Vagina (tissue), 2 donors: ENCODE results near the gene PSKH1.

Source experiments
- POLR2A ChIP-seq, 2 donors: fragments of 450-650 bp; IDR thresholded peaks; one replicate each; pipeline ENCODE4 v1.6.1; 2017; ENCODE audit warnings: antibody characterized with exemption in 2 of 2, mild to moderate bottlenecking in 2 of 2, moderate library complexity in 2 of 2
- POLR2AphosphoS5 ChIP-seq, 2 donors: sonication (generic); formaldehyde crosslinking; IDR thresholded peaks; one replicate each; pipeline ENCODE4 v1.9.0; 2017; ENCODE audit warnings: antibody characterized with exemption in 2 of 2, mild to moderate bottlenecking in 2 of 2, low read depth in 1 of 2; ENCODE audit not compliant: insufficient read depth in 1 of 2
- TF ChIP-seq, protein P1 (sequence below), 3 experiments: fragments of 450-650 bp in 2 of 3; fragments of 200-600 bp in 1 of 3; sonication (generic) in 1 of 3; IDR thresholded peaks; one replicate each; pipeline ENCODE4 v1.5.1; 2017 to 2019; ENCODE audit warnings: antibody characterized with exemption in 3 of 3, mild to moderate bottlenecking in 2 of 3, moderate library complexity in 2 of 3

- TF ChIP-seq POLR2A (IDR thresholded peaks at IDR 0.05) (no peak), POLR2AphosphoS5 (IDR thresholded peaks at IDR 0.05; ENCODE audit: insufficient read depth in 1 of 2, low read depth in 1 of 2) (no peak)
- TF ChIP-seq, protein P1, sequence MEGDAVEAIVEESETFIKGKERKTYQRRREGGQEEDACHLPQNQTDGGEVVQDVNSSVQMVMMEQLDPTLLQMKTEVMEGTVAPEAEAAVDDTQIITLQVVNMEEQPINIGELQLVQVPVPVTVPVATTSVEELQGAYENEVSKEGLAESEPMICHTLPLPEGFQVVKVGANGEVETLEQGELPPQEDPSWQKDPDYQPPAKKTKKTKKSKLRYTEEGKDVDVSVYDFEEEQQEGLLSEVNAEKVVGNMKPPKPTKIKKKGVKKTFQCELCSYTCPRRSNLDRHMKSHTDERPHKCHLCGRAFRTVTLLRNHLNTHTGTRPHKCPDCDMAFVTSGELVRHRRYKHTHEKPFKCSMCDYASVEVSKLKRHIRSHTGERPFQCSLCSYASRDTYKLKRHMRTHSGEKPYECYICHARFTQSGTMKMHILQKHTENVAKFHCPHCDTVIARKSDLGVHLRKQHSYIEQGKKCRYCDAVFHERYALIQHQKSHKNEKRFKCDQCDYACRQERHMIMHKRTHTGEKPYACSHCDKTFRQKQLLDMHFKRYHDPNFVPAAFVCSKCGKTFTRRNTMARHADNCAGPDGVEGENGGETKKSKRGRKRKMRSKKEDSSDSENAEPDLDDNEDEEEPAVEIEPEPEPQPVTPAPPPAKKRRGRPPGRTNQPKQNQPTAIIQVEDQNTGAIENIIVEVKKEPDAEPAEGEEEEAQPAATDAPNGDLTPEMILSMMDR (IDR thresholded peaks at IDR 0.05): no peak
Observed at GRCh38 chr16:67944690-67945391, 51.8 kb downstream of the PSKH1 start.
